Bronchial epithelial cell (primary cell): ENCODE data around the gene TMEM174. TPM values are rescaled to one million over a fixed set of nuclear protein-coding genes. Genes with fewer than 3 reads are reported as not detected.

Source experiments
- DNase-seq: peaks from one replicate; pipeline ENCODE4 v3.0.0-alpha.2; 2010; ENCODE audit warnings: low read depth
- FAIRE-seq: peaks from 2 replicates; lab custom pipeline; 2011; peaks lifted over from hg19 to GRCh38; lab: Jason Lieb, UNC
- H3K27me3 ChIP-seq: 2 replicates; pipeline ENCODE4 v1.5.1; 2011; ENCODE audit warnings: low read length; ENCODE audit not compliant: control insufficient read depth, insufficient read depth
- H3K36me3 ChIP-seq: 2 replicates; pipeline ENCODE4 v1.5.1; 2011; ENCODE audit warnings: low read length; ENCODE audit not compliant: control insufficient read depth, insufficient read depth
- H3K4me3 ChIP-seq: 2 replicates; pipeline ENCODE4 v1.5.1; 2011; ENCODE audit warnings: mild to moderate bottlenecking, low read depth, low read length, control low read depth
- total RNA-seq: library from RNA; depleted of rRNA; stranded (reverse); fragments of >200 nt; gene quantifications from 2 replicates; pipeline ENCODE4 v1.2.1, GENCODE V29; 2014
- TF ChIP-seq, protein P1 (sequence below): IDR thresholded peaks from 2 replicates; pipeline ENCODE4 v1.5.1; 2011; ENCODE audit warnings: mild to moderate bottlenecking, moderate library complexity, low read length, control low read depth, inconsistent platforms; ENCODE audit not compliant: insufficient read depth, severe bottlenecking

Gene TMEM174
- total RNA-seq, 1 donor from 2014 or later, result not detected

DNA sequence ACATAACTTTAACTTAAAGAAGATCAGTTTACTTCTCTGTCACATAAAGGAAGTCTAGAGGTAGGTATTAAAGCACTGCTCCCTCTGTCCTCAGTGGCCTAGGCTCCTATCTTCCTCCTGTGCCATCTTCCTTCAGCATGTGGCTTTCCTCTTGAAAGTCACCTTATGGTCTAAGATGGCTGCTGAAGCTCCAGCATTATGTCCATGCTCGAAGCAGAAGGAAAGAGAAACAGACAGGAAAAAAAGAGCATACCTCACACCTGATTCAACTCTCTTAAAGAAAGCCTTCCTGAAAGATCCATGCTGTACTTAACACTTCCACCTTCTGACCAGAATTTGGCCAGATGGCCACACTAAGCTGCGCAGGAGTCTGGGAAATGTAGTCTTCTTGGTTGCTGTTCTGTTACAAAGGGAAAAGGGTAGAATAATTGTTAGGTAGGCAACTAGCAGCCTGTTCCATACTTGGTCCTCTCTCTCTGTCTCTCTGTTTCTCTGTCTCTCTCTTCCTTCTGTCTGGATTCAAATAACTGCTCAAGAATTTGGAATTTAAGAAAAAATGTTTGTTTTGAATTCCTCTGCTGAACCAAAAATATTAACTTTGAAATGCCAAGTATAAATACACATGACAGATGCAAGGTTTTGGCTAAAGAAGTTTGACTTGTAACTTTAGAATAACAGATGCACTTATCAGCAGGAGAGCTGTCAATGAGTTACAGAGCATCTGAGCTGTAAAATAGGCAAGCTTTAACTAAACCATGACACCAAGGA, 16.0 kb downstream of the TMEM174 start:
- no peak for FAIRE-seq
- TF ChIP-seq, protein P1, sequence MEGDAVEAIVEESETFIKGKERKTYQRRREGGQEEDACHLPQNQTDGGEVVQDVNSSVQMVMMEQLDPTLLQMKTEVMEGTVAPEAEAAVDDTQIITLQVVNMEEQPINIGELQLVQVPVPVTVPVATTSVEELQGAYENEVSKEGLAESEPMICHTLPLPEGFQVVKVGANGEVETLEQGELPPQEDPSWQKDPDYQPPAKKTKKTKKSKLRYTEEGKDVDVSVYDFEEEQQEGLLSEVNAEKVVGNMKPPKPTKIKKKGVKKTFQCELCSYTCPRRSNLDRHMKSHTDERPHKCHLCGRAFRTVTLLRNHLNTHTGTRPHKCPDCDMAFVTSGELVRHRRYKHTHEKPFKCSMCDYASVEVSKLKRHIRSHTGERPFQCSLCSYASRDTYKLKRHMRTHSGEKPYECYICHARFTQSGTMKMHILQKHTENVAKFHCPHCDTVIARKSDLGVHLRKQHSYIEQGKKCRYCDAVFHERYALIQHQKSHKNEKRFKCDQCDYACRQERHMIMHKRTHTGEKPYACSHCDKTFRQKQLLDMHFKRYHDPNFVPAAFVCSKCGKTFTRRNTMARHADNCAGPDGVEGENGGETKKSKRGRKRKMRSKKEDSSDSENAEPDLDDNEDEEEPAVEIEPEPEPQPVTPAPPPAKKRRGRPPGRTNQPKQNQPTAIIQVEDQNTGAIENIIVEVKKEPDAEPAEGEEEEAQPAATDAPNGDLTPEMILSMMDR, result no peak

DNA sequence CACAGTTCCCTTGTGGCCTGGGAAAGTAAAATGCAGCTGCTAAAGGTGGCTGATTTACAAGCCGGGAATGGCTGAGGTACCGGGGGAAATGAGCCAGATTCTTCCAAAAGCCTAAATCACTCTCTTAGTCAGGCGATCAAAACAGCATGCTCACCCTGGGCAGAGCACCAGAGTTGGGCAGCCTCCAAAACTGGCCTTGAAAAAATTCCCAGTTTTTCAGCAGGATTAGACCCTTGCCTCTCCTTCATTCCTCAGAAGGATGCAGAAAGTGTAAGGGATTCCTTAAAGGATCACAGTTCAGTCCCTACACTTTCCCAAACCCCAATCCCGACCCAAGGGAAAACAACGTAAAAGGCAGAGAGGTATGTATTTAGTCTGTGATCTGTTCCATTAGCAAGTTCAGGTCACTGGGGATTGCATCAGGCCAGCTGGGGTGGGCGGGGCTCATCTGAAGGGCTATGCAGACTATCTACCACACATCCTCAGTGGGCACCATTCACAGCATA, 16.9 kb downstream of the TMEM174 start:
- H3K36me3 ChIP-seq, result no peaks in the 10 kb centered on the region
- no peak overlapping the region for H3K4me3 ChIP-seq
- peaks cover 3% of the 10 kb centered on the region for H3K27me3 ChIP-seq
- FAIRE-seq (no peak), DNase-seq (no peak)
- TF ChIP-seq, protein P1, result no peak

More for the DNA sequence above, 16.0 kb downstream of the TMEM174 start:
- no peak for DNase-seq
- Histone ChIP-seq H3K4me3 (no peak overlapping the region), H3K36me3 (no peaks in the 10 kb centered on the region), H3K27me3 (peaks cover 3% of the 10 kb centered on the region)

DNA sequence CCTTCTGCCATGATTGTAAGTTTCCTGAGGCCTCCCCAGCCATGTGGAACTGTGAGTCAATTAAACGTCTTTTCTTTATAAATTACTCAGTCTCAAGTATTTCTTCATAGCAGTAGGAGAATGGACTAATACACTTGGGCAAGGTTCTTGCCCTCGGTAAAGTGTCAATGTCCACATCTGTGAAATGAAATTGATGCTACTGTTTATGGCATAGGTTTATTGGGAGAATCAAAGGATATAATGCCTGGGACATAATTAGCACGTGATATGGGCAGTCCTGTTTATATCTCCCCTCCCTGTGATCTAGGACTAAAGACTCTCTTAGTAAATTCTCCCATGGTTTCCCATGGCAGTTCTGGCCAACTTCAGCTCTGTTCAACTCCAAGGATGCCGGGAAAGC, 19.4 kb downstream of the TMEM174 start:
- H3K4me3 ChIP-seq, result no peak overlapping the region
- DNase-seq, result no peak
- peaks cover 5% of the 10 kb centered on the region for H3K27me3 ChIP-seq
- H3K36me3 ChIP-seq, result no peaks in the 10 kb centered on the region
- TF ChIP-seq, protein P1, result no peak
- no peak for FAIRE-seq

DNA sequence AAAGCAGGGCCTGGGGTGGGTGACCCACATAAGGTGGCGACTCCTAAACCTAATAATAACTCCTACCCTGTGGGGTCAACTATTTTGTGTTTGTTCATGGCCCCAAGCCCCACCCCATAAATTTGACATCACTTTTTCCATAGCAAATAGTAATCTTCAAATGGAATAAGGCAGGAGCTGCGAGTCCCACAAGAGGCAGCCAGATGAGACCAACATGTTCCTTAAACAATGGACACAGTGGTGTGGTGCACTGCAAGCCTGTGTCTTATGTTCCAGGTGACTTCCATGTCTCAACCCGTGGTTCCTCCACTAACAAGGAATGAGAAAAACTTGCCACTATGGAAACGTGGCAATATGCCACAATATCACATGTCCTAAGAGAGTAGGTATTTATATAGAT, 20.6 kb downstream of the TMEM174 start:
- Histone ChIP-seq H3K36me3 (no peaks in the 10 kb centered on the region), H3K4me3 (no peak overlapping the region), H3K27me3 (peaks cover 5% of the 10 kb centered on the region)
- no peak for DNase-seq
- TF ChIP-seq, protein P1, result no peak
- no peak for FAIRE-seq

DNA sequence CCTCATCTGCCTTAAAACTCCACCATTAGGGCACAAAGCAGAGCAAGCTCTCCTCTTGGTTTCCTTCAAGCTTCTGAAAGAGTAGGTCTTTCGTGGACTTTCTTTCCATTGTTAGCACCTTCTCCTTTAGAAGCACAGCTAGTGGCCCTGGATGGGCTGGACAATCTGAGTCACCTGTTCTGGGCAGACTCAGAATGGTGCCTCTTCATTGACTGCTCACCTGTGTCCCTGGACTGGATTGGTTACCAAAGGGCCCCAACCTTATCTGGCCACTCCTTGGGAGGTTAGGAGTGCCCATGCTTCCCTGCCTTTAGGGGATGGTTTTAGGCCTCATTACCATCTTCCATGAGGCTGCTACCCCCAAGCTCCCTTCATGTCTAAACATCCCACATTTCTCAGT, 23.2 kb downstream of the TMEM174 start:
- H3K36me3 ChIP-seq, result no peaks in the 10 kb centered on the region
- DNase-seq, result no peak
- H3K27me3 ChIP-seq, result peaks cover 3% of the 10 kb centered on the region
- TF ChIP-seq, protein P1, result no peak
- H3K4me3 ChIP-seq, result no peak overlapping the region
- FAIRE-seq, result peak; percentile 32
